Right atrium auricular region (tissue), 2 donors: Measurements from ENCODE around the gene BCAP29. TPM values are rescaled to one million over a fixed set of nuclear protein-coding genes. Genes with fewer than 3 reads are reported as not detected.

Experiments
- DNase-seq: peaks from one replicate; pipeline ENCODE4 v3.0.0-alpha.2; 2019; ENCODE audit warnings: low spot score
- H3K27ac ChIP-seq, 2 donors: fragments of 200-600 bp; sonication (generic); 1 replicate in 1 of 2; 2 replicates in 1 of 2; pipeline ENCODE4 v1.5.1; 2016 to 2019
- H3K27me3 ChIP-seq, 2 donors: fragments of 200-600 bp; sonication (generic); one replicate each; pipeline versions ENCODE4 v1.5.1 to v1.6.0; 2017 to 2019
- H3K36me3 ChIP-seq: fragments of 200-600 bp; sonication (generic); one replicate; pipeline ENCODE4 v1.5.1; 2016
- H3K4me1 ChIP-seq, 2 donors: fragments of 200-600 bp; sonication (generic); one replicate each; pipeline versions ENCODE4 v1.5.1 to v1.6.0; 2017 to 2019
- H3K4me3 ChIP-seq, 2 donors: fragments of 200-600 bp; sonication (generic); 1 replicate in 1 of 2; 2 replicates in 1 of 2; pipeline ENCODE4 v1.5.1; 2017 to 2019; ENCODE audit warnings: mild to moderate bottlenecking in 1 of 2, moderate library complexity in 1 of 2
- H3K9me3 ChIP-seq, 2 donors: fragments of 200-600 bp; sonication (generic); one replicate each; pipeline ENCODE4 v1.5.1; 2019
- CTCF ChIP-seq, 2 donors: fragments of 200-600 bp; sonication (generic); IDR thresholded peaks; one replicate each; pipeline ENCODE4 v1.5.1; 2019; ENCODE audit warnings: antibody characterized with exemption in 2 of 2
- total RNA-seq, 2 donors: library from RNA; depleted of rRNA; stranded (reverse); fragments of >200 nt; gene quantifications; one replicate each; pipeline ENCODE4 v1.1.0, GENCODE V29; 2016

Gene BCAP29
- total RNA-seq, 2 donors from 2014 or later: 115 to 258 TPM

DNA sequence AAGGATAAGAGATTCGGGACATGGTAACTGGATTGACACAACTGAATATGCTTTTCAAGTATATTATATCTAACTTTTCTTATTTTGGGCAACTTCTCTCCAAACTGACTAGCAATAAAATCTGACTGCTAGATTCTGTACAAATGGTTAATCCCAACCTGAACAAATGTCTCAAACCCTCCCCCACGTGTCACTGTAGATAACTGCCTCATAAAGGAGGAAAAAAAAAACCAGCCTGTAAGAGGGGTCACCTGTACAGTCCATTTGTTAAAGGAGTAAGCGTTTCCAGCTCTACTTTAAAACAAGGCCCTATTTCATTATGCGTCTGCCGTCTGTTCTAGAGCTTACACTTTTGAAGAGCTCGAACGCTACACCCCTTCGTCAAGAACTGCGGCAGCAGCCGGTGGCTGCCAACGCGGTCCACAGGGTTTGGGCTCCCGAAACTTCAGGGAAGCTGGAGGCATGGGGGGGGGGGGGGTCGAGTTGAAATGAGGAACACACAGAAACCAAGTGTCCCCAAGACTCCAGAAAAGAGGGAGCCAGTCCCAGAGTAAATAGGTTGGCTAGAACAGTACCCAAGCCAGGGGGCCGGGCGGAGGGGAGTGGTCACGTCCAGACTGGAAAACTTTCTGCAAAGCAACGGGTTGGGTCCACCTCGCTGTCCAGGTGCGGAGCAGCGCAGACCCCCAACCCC is 16.8 kb upstream of the BCAP29 start:
- H3K4me3 ChIP-seq: peak overlapping the region; percentile 92 to 94
- peak; percentile 65 for DNase-seq
- H3K9me3 ChIP-seq: no peaks in the 10 kb centered on the region
- peaks cover 0 to 42% of the 10 kb centered on the region in 2 donors for H3K4me1 ChIP-seq
- no peaks in the 10 kb centered on the region for H3K27me3 ChIP-seq
- no peak for TF ChIP-seq CTCF (IDR thresholded peaks at IDR 0.05)
- no peaks in the 10 kb centered on the region for H3K36me3 ChIP-seq
- peak overlapping the region; percentile 96 to 99 for H3K27ac ChIP-seq

GRCh38 chr7:107563775-107564552 is 16.1 kb upstream of the BCAP29 start, which contains the start of the genes COG5 and DUS4L:
COG5 (minus strand) TSS chr7:107563920; CDS start chr7:107563896, 24 bp downstream.
DUS4L (plus strand) TSS chr7:107563971; CDS start chr7:107567071, 3,100 bp downstream.
- no peak for TF ChIP-seq CTCF (IDR thresholded peaks at IDR 0.05)
- Histone ChIP-seq H3K4me1 (peaks cover 0 to 42% of the 10 kb centered on the region in 2 donors), H3K9me3 (no peaks in the 10 kb centered on the region), H3K27me3 (no peaks in the 10 kb centered on the region), H3K36me3 (no peaks in the 10 kb centered on the region), H3K27ac (peak within 1 kb of the TSS; percentile 96 to 99), H3K4me3 (peak within 1 kb of the TSS; percentile 92 to 94)
- peak; percentile 77 for DNase-seq

DNA sequence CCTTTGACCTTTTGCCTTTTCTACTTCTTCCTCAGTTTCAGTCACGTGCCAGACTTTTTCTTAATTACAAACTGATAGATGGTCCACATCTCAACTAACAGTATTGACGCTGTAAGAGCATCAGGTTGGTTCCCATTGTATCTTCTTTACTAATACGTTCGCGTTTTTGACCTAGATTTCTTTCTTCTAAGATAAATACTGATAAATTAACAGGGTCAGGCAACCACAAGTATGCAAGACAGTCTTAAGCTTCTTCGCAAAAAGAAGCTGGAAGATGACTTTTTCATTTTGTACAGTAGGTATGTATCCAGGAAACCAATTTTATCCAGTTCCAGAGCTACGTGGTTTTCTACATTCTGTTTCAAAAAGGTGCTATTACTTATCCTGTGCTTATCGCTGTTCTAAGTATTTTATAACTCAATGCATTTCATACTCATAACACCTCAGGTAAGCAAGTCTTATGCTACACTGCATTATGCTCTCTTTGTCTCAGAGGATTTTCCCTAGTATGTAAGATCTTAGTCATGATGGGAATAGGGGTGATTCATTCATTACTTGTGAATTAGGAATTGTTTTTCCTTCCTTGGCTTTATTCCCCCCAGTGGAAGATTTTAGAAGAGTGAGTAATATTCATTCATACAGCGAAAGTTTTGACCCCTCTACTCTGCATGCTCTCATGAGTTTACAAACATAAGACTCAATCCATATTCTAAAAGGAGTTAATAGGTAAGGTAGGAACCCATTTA is 15.3 kb upstream of the BCAP29 start:
- Histone ChIP-seq H3K36me3 (no peaks in the 10 kb centered on the region), H3K4me1 (peaks cover 0 to 42% of the 10 kb centered on the region in 2 donors), H3K9me3 (no peaks in the 10 kb centered on the region), H3K27ac (peak overlapping the region; percentile 96 to 99), H3K27me3 (no peaks in the 10 kb centered on the region), H3K4me3 (peak overlapping the region; percentile 92 to 94)
- DNase-seq: no peak
- no peak for TF ChIP-seq CTCF (IDR thresholded peaks at IDR 0.05)

DNA sequence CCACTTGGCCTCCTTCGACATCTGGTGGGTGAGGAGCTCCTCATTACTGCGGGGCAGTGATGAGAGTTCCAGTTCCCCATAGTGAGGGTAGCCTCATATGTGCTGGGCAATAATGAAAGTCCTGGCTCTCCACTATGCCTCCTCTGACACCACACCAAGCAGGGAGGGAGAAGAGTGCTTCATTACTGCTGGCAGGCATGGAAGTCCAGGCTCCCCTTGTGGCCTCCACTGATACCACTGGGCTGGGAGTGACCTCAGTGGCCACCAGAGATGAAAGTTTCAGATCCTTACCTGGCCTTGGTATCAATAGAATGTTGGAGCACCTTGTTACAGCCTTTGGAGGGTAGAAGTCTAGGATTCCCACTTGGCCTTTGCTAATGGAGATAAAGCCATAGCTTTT is 9.7 kb upstream of the BCAP29 start:
- H3K27me3 ChIP-seq: no peaks in the 10 kb centered on the region
- H3K4me1 ChIP-seq: peaks cover 0 to 1% of the 10 kb centered on the region in 2 donors
- DNase-seq: no peak
- no peak for TF ChIP-seq CTCF (IDR thresholded peaks at IDR 0.05)
- H3K27ac ChIP-seq: no peak overlapping the region
- no peaks in the 10 kb centered on the region for H3K36me3 ChIP-seq
- no peak overlapping the region for H3K4me3 ChIP-seq
- no peaks in the 10 kb centered on the region for H3K9me3 ChIP-seq

- DNase-seq: no peak
- no peaks in the 10 kb centered on the region for H3K36me3 ChIP-seq
- TF ChIP-seq CTCF (IDR thresholded peaks at IDR 0.05): no peak
- H3K4me3 ChIP-seq: no peak overlapping the region
- H3K4me1 ChIP-seq: no peaks in the 10 kb centered on the region
- H3K27ac ChIP-seq: no peak overlapping the region
- H3K27me3 ChIP-seq: no peaks in the 10 kb centered on the region
- H3K9me3 ChIP-seq: no peaks in the 10 kb centered on the region
Measured at GRCh38 chr7:107573537-107573936, 6.5 kb upstream of the BCAP29 start.
